SKM-1 treated with dmso at 0.1 percent for 144 hours (cell line): ENCODE data around the gene NPW.

Source experiments
- DNase-seq: peaks from one replicate; lab custom pipeline; 2025; ENCODE audit not compliant: unreplicated experiment; lab: John Stamatoyannopoulos, UW

The NPW gene

GRCh38 chr16:2047330-2048115 lies 27.9 kb downstream of the NPW start, which contains the start of the genes NTHL1 and TSC2:
TSS of gene NTHL1 (minus strand) at chr16:2047834. CDS start at chr16:2047823, 11 bp downstream.
TSS of gene TSC2 (plus strand) at chr16:2047985. CDS start at chr16:2048616, 631 bp downstream.
- DNase-seq = peak; percentile 95

- no peak for DNase-seq
These were observed 28.5 kb downstream of the NPW start for GRCh38 chr16:2048116-2048543.

- no peak for DNase-seq
These were observed 33.6 kb downstream of the NPW start for GRCh38 chr16:2053211-2053610.

- no peak for DNase-seq
These were observed 34.3 kb downstream of the NPW start for GRCh38 chr16:2053897-2054296.

GRCh38 chr16:2054543-2055245 lies 35.1 kb downstream of the NPW start:
- DNase-seq = no peak

GRCh38 chr16:2056077-2056476 lies 36.5 kb downstream of the NPW start:
- no peak for DNase-seq

GRCh38 chr16:2056681-2057407 lies 37.3 kb downstream of the NPW start:
- no peak for DNase-seq

- DNase-seq = no peak
These were observed 37.9 kb downstream of the NPW start for GRCh38 chr16:2057438-2057837.

GRCh38 chr16:2058420-2058819 lies 38.8 kb downstream of the NPW start:
- no peak for DNase-seq

GRCh38 chr16:2058872-2059271 lies 39.3 kb downstream of the NPW start:
- no peak for DNase-seq

GRCh38 chr16:2060346-2060745 lies 40.8 kb downstream of the NPW start:
- DNase-seq = no peak

- DNase-seq = no peak
These were observed 41.4 kb downstream of the NPW start for GRCh38 chr16:2061023-2061422.

GRCh38 chr16:2061526-2061925 lies 41.9 kb downstream of the NPW start:
- no peak for DNase-seq

- DNase-seq = no peak
These were observed 43.2 kb downstream of the NPW start for GRCh38 chr16:2062801-2063200.

- no peak for DNase-seq
These were observed 44.3 kb downstream of the NPW start for GRCh38 chr16:2063861-2064260.

GRCh38 chr16:2064368-2064945 lies 44.9 kb downstream of the NPW start:
- DNase-seq = no peak

GRCh38 chr16:2066139-2066538 lies 46.6 kb downstream of the NPW start:
- no peak for DNase-seq
